Tibial artery (tissue), 4 donors: ENCODE measurements around the gene PDHA1.
A peak's percentile ranks its signal among the peaks of the same experiment; 100 is the strongest.

ENCODE experiments used
- DNase-seq, 2 donors: peaks; one replicate each; pipeline ENCODE4 v3.0.0-alpha.2; 2019
- H3K27ac ChIP-seq, 2 donors: fragments of 200-600 bp; sonication (generic) in 1 of 2; 1 replicate in 1 of 2; 2 replicates in 1 of 2; pipeline ENCODE4 v1.5.1; 2018 to 2019; ENCODE audit warnings: mild to moderate bottlenecking in 1 of 2
- H3K27me3 ChIP-seq, 2 donors: fragments of 200-600 bp; sonication (generic) in 1 of 2; one replicate each; pipeline versions ENCODE4 v1.5.1 to v1.6.0; 2016 to 2019
- H3K36me3 ChIP-seq, 3 donors: fragments of 200-600 bp; sonication (generic) in 2 of 3; one replicate each; pipeline ENCODE4 v1.5.1; 2016 to 2019; ENCODE audit warnings: mild to moderate bottlenecking in 2 of 3
- H3K4me1 ChIP-seq, 4 donors: fragments of 200-600 bp; sonication (generic) in 2 of 4; 1 replicate in 3 of 4; 2 replicates in 1 of 4; pipeline ENCODE4 v1.5.1; 2016 to 2019
- H3K4me3 ChIP-seq, 2 donors: fragments of 200-600 bp; sonication (generic) in 1 of 2; 1 replicate in 1 of 2; 2 replicates in 1 of 2; pipeline ENCODE4 v1.5.1; 2018 to 2019; ENCODE audit warnings: mild to moderate bottlenecking in 2 of 2
- H3K9me3 ChIP-seq, 3 donors: fragments of 200-600 bp; sonication (generic) in 1 of 3; one replicate each; pipeline ENCODE4 v1.5.1; 2016 to 2019
- CTCF ChIP-seq, 2 experiments: fragments of 200-600 bp in 1 of 2; fragments of 450-650 bp in 1 of 2; IDR thresholded peaks; one replicate each; pipeline ENCODE4 v1.5.1; 2017 to 2019; ENCODE audit warnings: antibody characterized with exemption in 2 of 2, mild to moderate bottlenecking in 1 of 2, moderate library complexity in 1 of 2
- intact Hi-C: fragments of 100-400 bp; cut with DNase I; formaldehyde crosslinking; loops from one replicate; pipeline ENCODE4 v1.15.0; 2023; ENCODE audit warnings: low total_unique reads

Gene PDHA1

GRCh38 chrX:19375546-19375945, 31.8 kb downstream of the PDHA1 start:
- H3K4me1 ChIP-seq: peaks cover 0 to 6% (median 0%) of the 10 kb centered on the region in 4 donors
- H3K9me3 ChIP-seq: no peaks in the 10 kb centered on the region
- H3K4me3 ChIP-seq: no peak overlapping the region
- H3K27ac ChIP-seq: no peak overlapping the region
- no peaks in the 10 kb centered on the region for H3K27me3 ChIP-seq
- DNase-seq: no peak
- intact Hi-C loops: no loop called here
- no peaks in the 10 kb centered on the region for H3K36me3 ChIP-seq
- TF ChIP-seq CTCF (IDR thresholded peaks at IDR 0.05): no peak

- no peaks in the 10 kb centered on the region for H3K36me3 ChIP-seq
- peaks cover 0 to 1% (median 0%) of the 10 kb centered on the region in 4 donors for H3K4me1 ChIP-seq
- no peak for DNase-seq
- no peak overlapping the region for H3K27ac ChIP-seq
- no peak overlapping the region for H3K4me3 ChIP-seq
- H3K9me3 ChIP-seq: no peaks in the 10 kb centered on the region
- TF ChIP-seq CTCF (IDR thresholded peaks at IDR 0.05): no peak
- H3K27me3 ChIP-seq: no peaks in the 10 kb centered on the region
- intact Hi-C loops: no loop called here
Measured at GRCh38 chrX:19377799-19378198, 34.1 kb downstream of the PDHA1 start.

- Histone ChIP-seq H3K27ac (no peak overlapping the region), H3K4me1 (no peaks in the 10 kb centered on the region), H3K4me3 (no peak overlapping the region), H3K36me3 (no peaks in the 10 kb centered on the region), H3K27me3 (no peaks in the 10 kb centered on the region), H3K9me3 (peaks cover 0 to 7% (median 0%) of the 10 kb centered on the region in 3 donors)
- no peak for DNase-seq
- TF ChIP-seq CTCF (IDR thresholded peaks at IDR 0.05): no peak
- intact Hi-C loops: no loop called here
Measured at GRCh38 chrX:19381326-19381725, 37.6 kb downstream of the PDHA1 start.

GRCh38 chrX:19382555-19383145, 38.9 kb downstream of the PDHA1 start:
- DNase-seq: no peak
- no peak overlapping the region for H3K27ac ChIP-seq

GRCh38 chrX:19386679-19387078, 43.0 kb downstream of the PDHA1 start:
- Histone ChIP-seq H3K36me3 (no peaks in the 10 kb centered on the region), H3K27me3 (no peaks in the 10 kb centered on the region), H3K9me3 (peaks cover 0 to 7% (median 0%) of the 10 kb centered on the region in 3 donors), H3K27ac (no peak overlapping the region), H3K4me3 (no peak overlapping the region), H3K4me1 (no peaks in the 10 kb centered on the region)
- DNase-seq: no peak
- intact Hi-C loops: no loop called here
- no peak for TF ChIP-seq CTCF (IDR thresholded peaks at IDR 0.05)

More at GRCh38 chrX:19382555-19383145, 38.9 kb downstream of the PDHA1 start:
- no peak overlapping the region for H3K4me3 ChIP-seq
- peak; percentile 9 to 28 for TF ChIP-seq CTCF (IDR thresholded peaks at IDR 0.05)
- intact Hi-C loops: no loop called here
- H3K27me3 ChIP-seq: no peaks in the 10 kb centered on the region
- peaks cover 0 to 7% (median 0%) of the 10 kb centered on the region in 3 donors for H3K9me3 ChIP-seq
- H3K4me1 ChIP-seq: no peaks in the 10 kb centered on the region
- no peaks in the 10 kb centered on the region for H3K36me3 ChIP-seq
